ENCODE measurements around the gene CNTLN.
"Not testable (repeated sequence)": the region's sequence is repeated elsewhere in the genome, so short reads cannot be mapped to it uniquely, and the experiment has no call there.

Gene CNTLN

GRCh38 chr9:17140418-17140817 is 5.6 kb downstream of the CNTLN start:
- no peak for DNase-seq (ENCODE audit: low read depth)

GRCh38 chr9:17148324-17148723 is 13.5 kb downstream of the CNTLN start:
- no peak for TF ChIP-seq CTCF (IDR thresholded peaks at IDR 0.05; ENCODE audit: low read length, missing control alignments)
- peak; percentile 63 for DNase-seq (ENCODE audit: low read depth)
- H3K4me3 ChIP-seq (replicated peaks; ENCODE audit: low read depth, low read length), result no peak overlapping the region

More at GRCh38 chr9:17140418-17140817, 5.6 kb downstream of the CNTLN start:
- no peak overlapping the region for H3K4me3 ChIP-seq (replicated peaks; ENCODE audit: low read depth, low read length)
- no peak for TF ChIP-seq CTCF (IDR thresholded peaks at IDR 0.05; ENCODE audit: low read length, missing control alignments)

GRCh38 chr9:17159469-17159868 is 24.6 kb downstream of the CNTLN start:
- no peak for TF ChIP-seq CTCF (IDR thresholded peaks at IDR 0.05; ENCODE audit: low read length, missing control alignments)
- no peak overlapping the region for H3K4me3 ChIP-seq (replicated peaks; ENCODE audit: low read depth, low read length)
- DNase-seq (ENCODE audit: low read depth), result no peak

- no peak for DNase-seq (ENCODE audit: low read depth)
- H3K4me3 ChIP-seq (replicated peaks; ENCODE audit: low read depth, low read length), result no peak overlapping the region
- TF ChIP-seq CTCF (IDR thresholded peaks at IDR 0.05; ENCODE audit: low read length, missing control alignments), result no peak
These were observed 25.5 kb downstream of the CNTLN start for GRCh38 chr9:17160327-17160726.

GRCh38 chr9:17165764-17166163 is 30.9 kb downstream of the CNTLN start:
- DNase-seq (ENCODE audit: low read depth), result no peak
- TF ChIP-seq CTCF (IDR thresholded peaks at IDR 0.05; ENCODE audit: low read length, missing control alignments), result no peak
- H3K4me3 ChIP-seq (replicated peaks; ENCODE audit: low read depth, low read length), result no peak overlapping the region

GRCh38 chr9:17166346-17166745 is 31.5 kb downstream of the CNTLN start:
- no peak for DNase-seq (ENCODE audit: low read depth)
- H3K4me3 ChIP-seq (replicated peaks; ENCODE audit: low read depth, low read length), result no peak overlapping the region
- TF ChIP-seq CTCF (IDR thresholded peaks at IDR 0.05; ENCODE audit: low read length, missing control alignments), result no peak

GRCh38 chr9:17171309-17172094 is 36.7 kb downstream of the CNTLN start:
- DNase-seq (ENCODE audit: low read depth), result no peak
- no peak overlapping the region for H3K4me3 ChIP-seq (replicated peaks; ENCODE audit: low read depth, low read length)
- TF ChIP-seq CTCF (IDR thresholded peaks at IDR 0.05; ENCODE audit: low read length, missing control alignments), result no peak

GRCh38 chr9:17177496-17177895 is 42.7 kb downstream of the CNTLN start:
- not testable (repeated sequence) for DNase-seq (ENCODE audit: low read depth); H3K4me3 ChIP-seq (replicated peaks; ENCODE audit: low read depth, low read length)

Measured in fibroblast of pulmonary artery (primary cell).